ENCODE measurements around the gene DRC3.

The DRC3 gene

GRCh38 chr17:18020971-18021370 is 48.3 kb downstream of the DRC3 start:
- Histone ChIP-seq H3K4me3 (replicated peaks; ENCODE audit: low read depth, low read length) (no peak overlapping the region), H3K27me3 (replicated peaks; ENCODE audit: control insufficient read depth, insufficient read depth, low read length) (no peaks in the 10 kb centered on the region), H3K36me3 (ENCODE audit: control insufficient read depth, insufficient read depth, low read length) (peaks cover 8% of the 10 kb centered on the region)
- no peak for TF ChIP-seq CTCF (IDR thresholded peaks at IDR 0.05; ENCODE audit: insufficient read depth, low read length, poor library complexity, severe bottlenecking)
- no peak for DNase-seq (ENCODE audit: extremely low read depth, insufficient read length)

- Histone ChIP-seq H3K36me3 (ENCODE audit: control insufficient read depth, insufficient read depth, low read length) (peaks cover 8% of the 10 kb centered on the region), H3K27me3 (replicated peaks; ENCODE audit: control insufficient read depth, insufficient read depth, low read length) (no peaks in the 10 kb centered on the region), H3K4me3 (replicated peaks; ENCODE audit: low read depth, low read length) (no peak overlapping the region)
- no peak for TF ChIP-seq CTCF (IDR thresholded peaks at IDR 0.05; ENCODE audit: insufficient read depth, low read length, poor library complexity, severe bottlenecking)
- DNase-seq (ENCODE audit: extremely low read depth, insufficient read length) = no peak
These were observed 48.7 kb downstream of the DRC3 start for GRCh38 chr17:18021372-18021771.

GRCh38 chr17:18025241-18025944 is 52.7 kb downstream of the DRC3 start:
- no peaks in the 10 kb centered on the region for H3K27me3 ChIP-seq (replicated peaks; ENCODE audit: control insufficient read depth, insufficient read depth, low read length)
- H3K4me3 ChIP-seq (replicated peaks; ENCODE audit: low read depth, low read length) = no peak overlapping the region
- DNase-seq (ENCODE audit: extremely low read depth, insufficient read length) = no peak
- peaks cover 4% of the 10 kb centered on the region for H3K36me3 ChIP-seq (ENCODE audit: control insufficient read depth, insufficient read depth, low read length)
- no peak for TF ChIP-seq CTCF (IDR thresholded peaks at IDR 0.05; ENCODE audit: insufficient read depth, low read length, poor library complexity, severe bottlenecking)

- DNase-seq (ENCODE audit: extremely low read depth, insufficient read length) = no peak
- peaks cover 4% of the 10 kb centered on the region for H3K36me3 ChIP-seq (ENCODE audit: control insufficient read depth, insufficient read depth, low read length)
- TF ChIP-seq CTCF (IDR thresholded peaks at IDR 0.05; ENCODE audit: insufficient read depth, low read length, poor library complexity, severe bottlenecking) = no peak
- no peaks in the 10 kb centered on the region for H3K27me3 ChIP-seq (replicated peaks; ENCODE audit: control insufficient read depth, insufficient read depth, low read length)
- no peak overlapping the region for H3K4me3 ChIP-seq (replicated peaks; ENCODE audit: low read depth, low read length)
These were observed 53.5 kb downstream of the DRC3 start for GRCh38 chr17:18025945-18026776.

GRCh38 chr17:18027280-18027679 is 54.6 kb downstream of the DRC3 start:
- DNase-seq (ENCODE audit: extremely low read depth, insufficient read length) = no peak
- TF ChIP-seq CTCF (IDR thresholded peaks at IDR 0.05; ENCODE audit: insufficient read depth, low read length, poor library complexity, severe bottlenecking) = no peak
- Histone ChIP-seq H3K27me3 (replicated peaks; ENCODE audit: control insufficient read depth, insufficient read depth, low read length) (no peaks in the 10 kb centered on the region), H3K36me3 (ENCODE audit: control insufficient read depth, insufficient read depth, low read length) (peaks cover 2% of the 10 kb centered on the region; the same call in 1 of the 2 replicates), H3K4me3 (replicated peaks; ENCODE audit: low read depth, low read length) (no peak overlapping the region)
